GM18951 (cell line): ENCODE data around the gene SIRT5.

Experiments used
- POLR2A ChIP-seq: IDR thresholded peaks from 4 replicates; pipeline ENCODE4 v1.6.1; 2011; ENCODE audit warnings: mild to moderate bottlenecking; ENCODE audit not compliant: insufficient read length, insufficient read depth; ENCODE audit errors: extremely low read depth
- in situ Hi-C: fragments of 300-500 bp; cut with MboI; formaldehyde crosslinking; loops from one replicate; pipeline ENCODE4 v1.12.0; 2022; ENCODE audit warnings: low sequenced_read_pairs, mixed read lengths, inconsistent platforms; ENCODE audit not compliant: unreplicated experiment

The SIRT5 gene

GRCh38 chr6:13559251-13559650, 15.2 kb upstream of the SIRT5 start:
- TF ChIP-seq POLR2A: no peak
- in situ Hi-C loops: no loop called here

DNA sequence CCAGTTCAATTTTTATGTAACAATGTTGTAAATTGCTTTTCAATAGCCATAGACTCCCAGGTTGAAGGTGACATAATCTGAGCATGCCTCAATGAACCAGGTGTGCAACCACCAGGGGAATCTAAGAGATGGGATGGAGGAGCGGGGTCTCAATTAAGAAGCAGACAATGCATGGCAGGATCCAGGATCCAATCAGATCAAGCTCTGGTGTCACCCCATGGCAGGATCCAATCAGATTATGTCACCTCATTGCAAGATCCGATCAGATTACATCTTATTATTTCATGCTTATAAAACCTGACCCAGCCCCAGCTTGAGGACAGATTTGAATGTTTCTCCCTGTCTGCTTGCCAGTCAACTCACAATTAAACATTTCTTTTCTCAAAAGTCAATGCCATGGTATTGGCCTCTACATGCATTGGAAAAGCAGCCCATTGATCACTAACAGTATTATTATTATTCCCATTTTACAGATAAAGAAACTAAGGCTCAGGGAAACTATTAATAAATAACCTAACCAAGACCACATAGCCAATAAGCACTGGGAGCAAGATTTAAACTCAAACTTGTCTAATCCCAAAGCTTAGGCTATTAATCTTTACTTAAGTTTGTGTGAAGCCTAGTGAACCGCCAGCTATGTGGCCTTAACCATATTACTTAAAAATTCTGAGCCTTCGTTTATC, 14.3 kb upstream of the SIRT5 start:
- TF ChIP-seq POLR2A: no peak
- in situ Hi-C loops: no loop called here

DNA sequence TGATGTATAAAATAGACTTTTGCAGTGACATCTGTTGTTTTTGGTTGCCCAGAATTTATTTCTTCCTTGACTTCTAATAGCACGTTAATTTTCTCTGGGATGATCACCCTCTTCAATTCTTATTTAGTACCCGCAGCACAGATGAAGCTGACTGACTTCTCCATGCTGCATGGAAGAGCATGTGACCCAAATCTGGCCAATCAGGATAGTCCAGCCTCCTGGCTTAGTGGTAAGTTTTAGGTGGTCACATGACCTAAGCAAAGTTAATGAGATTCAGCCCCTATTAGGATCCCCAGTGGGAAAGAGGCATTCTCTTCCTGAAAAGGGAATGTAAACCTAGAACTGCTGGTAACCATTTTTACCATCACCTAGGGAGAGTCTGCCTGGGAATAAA, 13.8 kb upstream of the SIRT5 start:
- no peak for TF ChIP-seq POLR2A
- in situ Hi-C loops: no loop called here

- in situ Hi-C loops: no loop called here
- no peak for TF ChIP-seq POLR2A
Observed at GRCh38 chr6:13561624-13562267, 12.7 kb upstream of the SIRT5 start.

DNA sequence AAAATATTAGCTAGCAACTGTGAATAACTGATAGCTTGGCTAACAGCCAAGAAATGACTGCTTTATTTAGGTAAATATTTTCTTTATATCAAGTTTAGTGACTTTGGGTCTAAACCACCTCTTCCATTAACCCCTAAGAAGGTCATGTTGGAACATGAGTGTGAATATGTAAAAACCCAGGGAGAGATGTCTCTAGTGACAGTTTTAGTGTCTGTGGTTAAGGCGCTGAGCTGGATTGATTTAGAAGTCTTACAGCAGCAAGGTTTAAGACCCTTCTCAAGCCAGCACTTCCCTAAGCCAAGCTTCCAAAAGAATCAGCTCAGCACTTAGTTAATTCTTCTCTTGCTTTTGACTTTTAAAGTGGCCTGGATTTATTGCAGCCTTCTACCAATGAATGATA, 11.4 kb upstream of the SIRT5 start:
- in situ Hi-C loops: no loop called here

DNA sequence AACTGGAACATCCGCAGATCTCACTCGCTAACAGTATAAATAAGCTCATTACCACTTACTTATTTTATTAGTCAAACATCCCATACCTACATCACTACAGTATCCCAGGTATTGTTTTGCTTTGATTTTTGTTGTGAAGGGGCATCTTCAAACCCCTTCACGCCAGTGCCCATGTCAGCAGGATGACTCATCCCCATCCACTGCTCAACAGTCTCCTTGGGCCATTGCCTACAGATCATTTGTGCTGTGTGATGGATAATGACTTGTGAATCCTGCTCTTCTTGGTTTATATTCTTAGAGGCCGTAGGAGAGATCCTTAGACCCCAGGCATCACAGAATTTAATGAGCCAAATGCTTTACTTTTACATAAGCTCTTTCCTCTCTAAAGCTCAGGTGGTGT, 8.5 kb upstream of the SIRT5 start:
- no peak for TF ChIP-seq POLR2A
- in situ Hi-C loops: no loop called here

More for the DNA sequence above, 11.4 kb upstream of the SIRT5 start:
- no peak for TF ChIP-seq POLR2A

DNA sequence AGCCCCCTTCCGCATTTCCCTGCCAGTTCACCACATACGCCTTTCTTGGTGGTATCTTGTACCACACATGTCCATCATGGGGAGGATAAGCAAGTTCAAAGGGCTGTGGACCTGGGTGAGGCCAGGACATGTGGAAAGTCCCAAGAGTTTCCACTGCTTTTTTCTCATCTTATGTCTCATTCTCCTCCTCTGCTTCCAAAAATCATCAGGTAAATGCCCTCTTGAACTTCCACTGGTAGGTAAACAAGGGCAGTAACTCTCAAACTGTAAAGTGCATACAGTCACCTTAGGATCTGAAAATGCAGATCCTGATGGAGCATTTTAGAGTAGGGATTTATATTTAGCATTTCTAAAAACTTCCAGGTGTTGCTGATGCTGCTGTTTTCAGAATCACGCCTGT, 7.9 kb upstream of the SIRT5 start:
- in situ Hi-C loops: no loop called here

DNA sequence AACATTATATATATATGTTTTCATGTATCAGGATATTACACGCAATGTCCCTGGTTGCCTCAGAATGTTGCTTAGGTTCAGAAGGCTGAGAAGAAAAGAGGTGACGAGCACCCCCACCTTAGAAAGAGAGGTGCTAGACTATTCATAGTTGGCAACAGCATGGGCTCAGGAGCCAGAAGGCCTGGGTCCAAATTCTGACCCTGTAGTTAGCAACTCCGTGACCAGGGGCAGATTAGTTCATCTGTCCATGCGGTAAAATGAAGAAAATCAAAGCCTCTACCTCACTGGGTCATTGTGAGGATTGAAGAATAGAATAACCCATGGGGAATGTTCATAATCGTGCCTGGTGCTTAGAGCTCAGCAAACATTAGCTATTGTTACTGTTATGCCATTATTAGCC, 5.4 kb upstream of the SIRT5 start:
- in situ Hi-C loops: no loop called here
- TF ChIP-seq POLR2A: no peak

More for the DNA sequence above, 7.9 kb upstream of the SIRT5 start:
- no peak for TF ChIP-seq POLR2A

DNA sequence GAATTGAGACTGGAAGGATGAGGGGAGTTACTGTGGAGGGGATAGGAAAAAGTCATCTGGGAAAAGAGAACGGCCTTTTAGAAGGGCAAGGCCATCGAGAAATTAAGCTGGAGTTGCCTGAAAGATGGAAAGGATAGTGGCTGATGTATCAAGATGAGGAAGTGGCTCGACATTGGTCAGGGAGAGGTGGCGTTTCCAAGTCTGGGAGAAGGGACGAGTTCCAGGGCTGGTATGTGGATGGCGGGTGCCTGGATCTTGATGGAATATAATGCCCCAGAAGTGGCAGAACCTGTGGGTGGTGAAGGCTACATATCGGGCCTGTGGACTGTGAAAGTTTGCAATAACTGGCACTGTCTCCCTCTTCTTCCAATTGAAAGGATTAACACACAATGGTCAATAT, 2.2 kb upstream of the SIRT5 start:
- TF ChIP-seq POLR2A: no peak
- in situ Hi-C loops: no loop called here

DNA sequence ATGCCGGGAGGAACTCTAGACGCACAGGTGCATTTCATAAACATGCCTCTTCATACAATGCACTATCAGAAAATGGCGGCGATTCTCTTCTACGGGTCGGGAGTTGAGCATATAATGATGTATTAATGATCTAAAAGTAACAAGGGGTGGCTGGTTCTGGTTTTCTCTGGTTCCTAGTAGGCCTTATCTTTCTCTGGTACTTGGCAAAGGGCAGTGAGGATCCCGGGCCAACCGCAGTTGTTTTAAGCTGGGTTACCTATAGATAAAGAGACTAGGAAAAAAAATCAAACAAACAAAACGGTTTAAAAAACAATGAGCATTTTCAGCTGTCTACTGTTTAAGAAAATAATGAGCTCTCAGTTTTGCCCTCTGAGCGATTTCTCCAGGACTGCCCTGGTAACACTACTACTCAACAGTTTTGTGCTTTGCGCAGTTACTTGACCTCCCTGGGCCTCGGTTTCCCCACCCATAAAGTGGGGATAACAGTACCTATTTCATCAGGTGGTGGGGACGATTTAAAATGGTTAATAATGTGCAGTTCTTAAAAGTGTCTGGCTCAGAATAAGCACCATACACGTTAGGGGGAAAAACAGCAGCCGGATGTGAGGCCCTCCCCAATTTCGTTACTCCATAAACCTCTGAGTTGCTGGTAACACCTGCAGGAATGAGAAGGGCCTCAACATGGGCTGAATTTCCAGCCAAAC, 1.3 kb upstream of the SIRT5 start:
- TF ChIP-seq POLR2A: no peak
- in situ Hi-C loops: no loop called here

DNA sequence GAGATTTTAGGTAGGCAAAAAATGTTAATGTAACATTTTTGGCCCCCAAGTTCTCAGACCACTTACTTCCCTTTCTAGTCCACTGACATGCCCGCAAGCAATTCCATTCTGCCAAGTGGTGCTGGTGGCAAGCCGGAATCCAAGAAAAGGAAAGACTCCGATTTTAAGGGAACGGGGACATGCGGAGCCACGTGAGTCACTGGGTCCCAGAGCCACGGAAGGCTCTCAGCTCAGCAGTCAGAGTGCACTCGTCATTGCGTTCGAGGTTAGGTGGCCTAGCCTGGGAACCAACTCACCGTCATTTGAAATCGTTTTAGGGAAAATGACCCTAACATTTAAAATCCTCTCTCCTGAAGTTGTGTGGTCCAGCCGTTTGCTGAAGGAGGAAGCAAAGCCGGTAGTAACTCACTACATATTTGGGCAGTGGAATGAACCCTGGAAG, 711 bp upstream of the SIRT5 start:
- in situ Hi-C loops: no loop called here
- TF ChIP-seq POLR2A: no peak

- TF ChIP-seq POLR2A: peak; percentile 85
- in situ Hi-C loops: no loop called here
Observed at GRCh38 chr6:13574149-13574570, 241 bp upstream of the SIRT5 start.

GRCh38 chr6:13575377-13575775, 975 bp downstream of the SIRT5 start:
- TF ChIP-seq POLR2A: no peak
- in situ Hi-C loops: no loop called here

DNA sequence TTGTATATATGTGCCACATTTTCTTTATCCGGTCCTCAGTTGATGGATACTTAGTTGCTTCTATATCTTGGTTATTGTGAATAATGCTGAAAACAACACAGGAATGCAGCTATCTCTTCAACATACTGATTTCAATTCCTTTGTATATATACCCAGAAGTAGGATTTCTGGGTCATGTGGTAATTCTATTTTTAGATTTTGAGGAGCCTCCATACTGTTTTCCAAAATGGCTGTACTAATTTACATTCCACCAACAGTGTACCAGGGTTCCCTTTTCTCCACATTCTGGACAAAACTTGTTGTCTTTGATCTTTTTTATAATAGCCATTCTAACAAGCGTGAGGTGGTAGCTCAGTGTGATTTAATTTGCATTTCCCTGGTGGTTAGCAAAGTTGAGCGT, 1.6 kb downstream of the SIRT5 start:
- in situ Hi-C loops: no loop called here

More for the DNA sequence above, 1.6 kb downstream of the SIRT5 start:
- TF ChIP-seq POLR2A: no peak
